B cell (primary cell): ENCODE measurements around the gene NLGN4Y. TPM values are rescaled to one million over a fixed set of nuclear protein-coding genes. Genes with fewer than 3 reads are reported as not detected.
A peak's percentile ranks its signal among the peaks of the same experiment; 100 is the strongest.

Source experiments
- ATAC-seq: fragments of 200-7000 bp; cut with Tn5 transposase; one replicate; pipeline ENCODE4 v1.10.0; 2021; ENCODE audit warnings: low read depth, mild to moderate bottlenecking, moderate number of reproducible peaks, moderate library complexity
- CTCF ChIA-PET: fragments of 350-600 bp; sonication (Branson Sonifier 250); formaldehyde crosslinking; loops from one replicate; lab custom pipeline; 2021; ENCODE audit warnings: antibody characterized with exemption, inconsistent platforms; lab: Charles Lee
- POLR2A ChIA-PET: fragments of 350-600 bp; sonication (Branson Sonifier 250); formaldehyde crosslinking; loops from one replicate; lab custom pipeline; 2021; ENCODE audit warnings: antibody characterized with exemption; lab: Charles Lee
- DNase-seq: peaks from one replicate; pipeline ENCODE4 v3.0.0; 2013
- H2AFZ ChIP-seq: 2 replicates; pipeline ENCODE4 v1.6.1; 2012; ENCODE audit warnings: mild to moderate bottlenecking, low read depth, low read length; ENCODE audit not compliant: insufficient read depth, poor library complexity, severe bottlenecking
- H3K27ac ChIP-seq, 2 donors: 1 replicate in 1 of 2; 2 replicates in 1 of 2; pipeline ENCODE4 v1.5.1; 2012 to 2013; ENCODE audit warnings: low read length in 2 of 2, mild to moderate bottlenecking in 2 of 2, moderate library complexity in 1 of 2
- H3K27me3 ChIP-seq, 4 experiments: fragments of 200-600 bp in 1 of 4; sonication (generic) in 1 of 4; replicated peaks in 1 of 4; 1 replicate in 2 of 4; 2 replicates in 2 of 4; pipeline versions ENCODE4 v1.6.1 to v1.7.0; 2013 to 2016; ENCODE audit warnings: low read length in 3 of 4, mild to moderate bottlenecking in 2 of 4, mixed read lengths in 1 of 4, moderate library complexity in 1 of 4; ENCODE audit not compliant: insufficient read depth in 4 of 4, control insufficient read depth in 3 of 4; ENCODE audit errors: control extremely low read depth in 1 of 4
- H3K36me3 ChIP-seq, 2 experiments: replicated peaks in 1 of 2; 1 replicate in 1 of 2; 2 replicates in 1 of 2; pipeline versions ENCODE4 v1.6.1 to v1.7.1; 2013; ENCODE audit warnings: low read length in 1 of 2; ENCODE audit not compliant: insufficient read depth in 2 of 2, control insufficient read depth in 1 of 2; ENCODE audit errors: control extremely low read depth in 1 of 2, extremely low read depth in 1 of 2
- H3K4me1 ChIP-seq, 2 donors: fragments of 200-600 bp in 1 of 2; sonication (generic) in 1 of 2; 1 replicate in 1 of 2; 2 replicates in 1 of 2; pipeline versions ENCODE4 v1.5.1 to v1.6.1; 2013 to 2017; ENCODE audit warnings: low read length in 2 of 2; ENCODE audit not compliant: control insufficient read depth in 2 of 2, insufficient read depth in 2 of 2
- H3K4me2 ChIP-seq: replicated peaks from 2 replicates; pipeline ENCODE3; 2012; ENCODE audit warnings: mild to moderate bottlenecking, low read depth, low read length; ENCODE audit not compliant: poor library complexity, severe bottlenecking
- H3K4me3 ChIP-seq, 5 experiments: fragments of 200-600 bp in 1 of 5; sonication (generic) in 1 of 5; 1 replicate in 3 of 5; 2 replicates in 2 of 5; pipeline versions ENCODE4 v1.5.1 to v1.7.0; 2011 to 2016; ENCODE audit warnings: low read length in 4 of 5, mild to moderate bottlenecking in 4 of 5, low read depth in 2 of 5, control low read depth in 1 of 5, moderate library complexity in 1 of 5; ENCODE audit not compliant: insufficient read depth in 1 of 5; ENCODE audit errors: control extremely low read depth in 1 of 5, extremely low read depth in 1 of 5
- H3K79me2 ChIP-seq: fragments of 200-600 bp; sonication (generic); one replicate; pipeline ENCODE4 v1.6.0; 2016; ENCODE audit warnings: low read length; ENCODE audit not compliant: control insufficient read depth, insufficient read depth
- H3K9ac ChIP-seq: fragments of 200-600 bp; sonication (generic); 2 replicates; pipeline ENCODE4 v1.6.1; 2017; ENCODE audit warnings: mild to moderate bottlenecking, low read length, moderate library complexity
- H3K9me3 ChIP-seq, 3 donors: one replicate each; pipeline versions ENCODE4 v1.6.1 to v1.7.1; 2013; ENCODE audit warnings: low read length in 2 of 3; ENCODE audit not compliant: control insufficient read depth in 2 of 3, insufficient read depth in 1 of 3; ENCODE audit errors: control extremely low read depth in 1 of 3
- H4K20me1 ChIP-seq: 2 replicates; pipeline ENCODE4 v1.6.0; 2012; ENCODE audit warnings: mild to moderate bottlenecking, low read length; ENCODE audit not compliant: insufficient read depth, control insufficient read depth, poor library complexity, severe bottlenecking
- H3K27ac Mint-ChIP-seq: one replicate; pipeline ENCODE4 v1.8.0; 2021; ENCODE audit warnings: mixed read lengths
- H3K27me3 Mint-ChIP-seq: one replicate; pipeline ENCODE4 v1.8.0; 2021; ENCODE audit warnings: mixed read lengths
- H3K4me1 Mint-ChIP-seq: one replicate; pipeline ENCODE4 v1.8.0; 2021; ENCODE audit warnings: mixed read lengths
- H3K4me3 Mint-ChIP-seq: one replicate; pipeline ENCODE4 v1.8.0; 2021; ENCODE audit warnings: mixed read lengths
- H3K9me3 Mint-ChIP-seq: one replicate; pipeline ENCODE4 v1.8.0; 2022; ENCODE audit warnings: mixed read lengths; ENCODE audit not compliant: insufficient read depth
- CTCF ChIP-seq: fragments of 200-600 bp; IDR thresholded peaks from one replicate; pipeline ENCODE4 v1.8.0; 2022; ENCODE audit warnings: antibody characterized with exemption, mild to moderate bottlenecking
- EZH2 ChIP-seq: IDR thresholded peaks from 2 replicates; pipeline ENCODE4 v1.6.1; 2012; ENCODE audit warnings: borderline replicate concordance, low read depth, mild to moderate bottlenecking, moderate library complexity, low read length; ENCODE audit not compliant: insufficient read depth, poor library complexity, severe bottlenecking
- WGBS: methylation state at CpG from one replicate; pipeline ENCODE4 v1.1.5; 2013; ENCODE audit warnings: missing lambda C conversion rate; ENCODE audit not compliant: insufficient coverage; 5-methylcytosine and 5-hydroxymethylcytosine counted together
- intact Hi-C: fragments of 100-400 bp; cut with micrococcal nuclease; formaldehyde crosslinking; loops from one replicate; pipeline ENCODE4 v1.10.0; 2022
- polyA plus RNA-seq: library from polyadenylated mRNA; depleted of rRNA; stranded (reverse); fragments of >200 nt; gene quantifications from 2 replicates; pipeline ENCODE4 v1.2.3, GENCODE V29; 2012
- total RNA-seq, 2 donors: library from RNA; stranded (reverse); fragments of 120-200 nt in 1 of 2; gene quantifications; 1 replicate in 1 of 2; 2 replicates in 1 of 2; pipeline versions ENCODE4 v1.2.3 to v1.2.4, GENCODE V29; 2013 to 2022

NLGN4Y gene
- total and polyA plus RNA-seq, 2 donors (not counting 1 experiment from before 2014, with no cell fraction given): 1.9 TPM; not detected in 1

GRCh38 chrY:14829366-14829885 lies 305.1 kb downstream of the NLGN4Y start:
- no peak overlapping the region for H3K27ac ChIP-seq
- no peaks in the 10 kb centered on the region for H3K79me2 ChIP-seq
- no peak overlapping the region for H2AFZ ChIP-seq
- no peaks in the 10 kb centered on the region for H3K27me3 ChIP-seq
- intact Hi-C loops: no loop called here
- H3K4me2 ChIP-seq: no peak overlapping the region
- H3K9me3 ChIP-seq: no peaks in the 10 kb centered on the region
- ATAC-seq: no peak
- no peak overlapping the region for H3K9ac ChIP-seq
- no peaks in the 10 kb centered on the region for H4K20me1 ChIP-seq
- H3K9me3 Mint-ChIP-seq: no peaks in the 10 kb centered on the region
- no peaks in the 10 kb centered on the region for H3K4me1 ChIP-seq
- no peaks in the 10 kb centered on the region for H3K27me3 Mint-ChIP-seq
- no peak overlapping the region for H3K4me3 ChIP-seq
- H3K4me1 Mint-ChIP-seq: peaks cover 5% of the 10 kb centered on the region
- no peak overlapping the region for H3K27ac Mint-ChIP-seq
- ChIA-PET CTCF (no interaction called here), POLR2A (no interaction called here)
- WGBS: 100% methylated on average over 3 of the region's 9 CpGs
- no peak overlapping the region for H3K4me3 Mint-ChIP-seq
- no peak for DNase-seq
- no peak for TF ChIP-seq CTCF
- TF ChIP-seq EZH2: no peak
- H3K36me3 ChIP-seq: no peaks in the 10 kb centered on the region

GRCh38 chrY:14834103-14835060 lies 310.1 kb downstream of the NLGN4Y start:
- Histone ChIP-seq H3K79me2 (no peaks in the 10 kb centered on the region), H3K36me3 (no peaks in the 10 kb centered on the region), H3K9ac (no peak overlapping the region), H4K20me1 (no peaks in the 10 kb centered on the region), H3K4me2 (no peak overlapping the region), H3K27me3 (no peaks in the 10 kb centered on the region), H3K9me3 (no peaks in the 10 kb centered on the region), H3K4me3 (no peak overlapping the region), H3K27ac (no peak overlapping the region), H3K4me1 (no peaks in the 10 kb centered on the region), H2AFZ (no peak overlapping the region)
- DNase-seq: no peak
- Mint-ChIP-seq H3K27me3 (no peaks in the 10 kb centered on the region), H3K9me3 (no peaks in the 10 kb centered on the region), H3K4me1 (peaks cover 9% of the 10 kb centered on the region), H3K27ac (peak overlapping the region; percentile 6), H3K4me3 (no peak overlapping the region)
- POLR2A ChIA-PET: no interaction called here
- no CpG with 5 or more reads among the region's 4 CpGs for WGBS
- ATAC-seq: no peak
- TF ChIP-seq CTCF: no peak
- no peak for TF ChIP-seq EZH2
- CTCF ChIA-PET: no interaction called here
- intact Hi-C loops: no loop called here
